Activated CD8-positive, alpha-beta T cell treated with anti-CD3 and anti-CD28 coated beads for 36 hours (primary cell): ENCODE results near the gene SELENOO. TPM values are rescaled to one million over a fixed set of nuclear protein-coding genes. Genes with fewer than 3 reads are reported as not detected.

ENCODE experiments used
- ATAC-seq: fragments of 200-7000 bp; cut with Tn5 transposase; one replicate; pipeline ENCODE4 v1.10.0; 2021; ENCODE audit warnings: mild to moderate bottlenecking, moderate library complexity
- CTCF ChIA-PET: fragments of 350-600 bp; sonication (Branson Sonifier 250); formaldehyde crosslinking; loops from one replicate; lab custom pipeline; 2021; ENCODE audit warnings: antibody characterized with exemption; lab: Charles Lee
- POLR2A ChIA-PET: fragments of 350-600 bp; sonication (Branson Sonifier 250); formaldehyde crosslinking; loops from one replicate; lab custom pipeline; 2021; ENCODE audit warnings: antibody characterized with exemption; lab: Charles Lee
- DNase-seq: peaks from one replicate; pipeline ENCODE4 v3.0.0-alpha.2; 2020
- H3K27ac Mint-ChIP-seq: one replicate; pipeline ENCODE4 v1.8.0; 2021; ENCODE audit warnings: mild to moderate bottlenecking, mixed read lengths
- H3K27me3 Mint-ChIP-seq: one replicate; pipeline ENCODE4 v1.8.0; 2021; ENCODE audit warnings: mixed read lengths
- H3K36me3 Mint-ChIP-seq: one replicate; pipeline ENCODE4 v1.8.0; 2021; ENCODE audit warnings: low read depth, mixed read lengths
- H3K4me1 Mint-ChIP-seq: one replicate; pipeline ENCODE4 v1.8.0; 2021; ENCODE audit warnings: low read depth, mixed read lengths
- H3K4me3 Mint-ChIP-seq: one replicate; pipeline ENCODE4 v1.8.0; 2021; ENCODE audit warnings: mild to moderate bottlenecking, moderate library complexity, mixed read lengths
- H3K9me3 Mint-ChIP-seq: one replicate; pipeline ENCODE4 v1.8.0; 2021; ENCODE audit warnings: mixed read lengths
- CTCF ChIP-seq: fragments of 200-600 bp; IDR thresholded peaks from one replicate; pipeline ENCODE4 v1.8.0; 2022; ENCODE audit warnings: antibody characterized with exemption, mild to moderate bottlenecking
- intact Hi-C: fragments of 100-400 bp; cut with micrococcal nuclease; formaldehyde crosslinking; loops from one replicate; pipeline ENCODE4 v1.10.0; 2022
- total RNA-seq, 2 experiments: library from RNA; stranded (reverse); gene quantifications; one replicate each; pipeline ENCODE4 v1.2.3, GENCODE V29; 2021

Gene SELENOO
- total RNA-seq, 2 experiments from 2014 or later: 24.0 to 25.5 TPM

DNA sequence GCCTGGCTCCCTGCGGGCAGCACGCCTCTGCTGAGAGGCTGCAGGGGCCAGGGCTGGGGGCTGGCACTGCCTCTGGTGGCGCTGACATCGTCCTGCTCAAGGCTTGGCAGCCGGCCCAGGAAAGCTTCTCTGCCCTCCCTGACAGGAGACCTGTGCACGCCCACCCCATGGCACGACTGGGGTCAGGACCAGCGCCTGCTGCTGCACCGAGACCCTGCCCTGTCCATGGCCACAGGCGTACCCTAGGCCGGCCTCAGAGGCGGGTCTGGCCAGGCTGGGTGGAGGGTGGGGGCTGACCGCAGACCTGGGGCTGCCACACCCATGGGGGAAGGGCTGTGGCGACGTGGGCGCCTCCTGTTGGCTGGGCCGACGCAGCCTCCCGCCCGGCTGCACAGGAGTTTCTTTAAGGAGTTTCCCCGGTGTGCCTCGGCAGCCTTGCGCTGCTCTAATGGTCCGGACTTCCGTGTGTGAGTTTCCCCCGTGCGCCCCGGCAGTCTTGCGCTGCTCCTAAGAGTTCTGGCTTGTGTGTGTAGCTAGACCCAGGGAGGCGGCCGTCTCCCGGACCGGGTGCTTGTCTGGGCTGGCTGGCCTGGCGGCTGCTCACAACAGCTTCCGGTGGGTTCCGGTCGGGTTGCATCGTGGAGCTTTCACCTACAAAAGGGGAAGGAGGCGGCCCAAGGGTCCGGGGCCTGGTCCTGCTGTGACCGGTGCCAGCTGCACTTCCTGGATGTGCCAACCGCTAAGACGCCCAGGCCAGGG, 10.4 kb upstream of the SELENOO start:
- DNase-seq (peak; percentile 90), ATAC-seq (peak; percentile 43)
- Mint-ChIP-seq H3K36me3 (peaks cover 25% of the 10 kb centered on the region), H3K4me3 (peak overlapping the region; percentile 89), H3K4me1 (peaks cover 45% of the 10 kb centered on the region), H3K27me3 (peaks cover 1% of the 10 kb centered on the region), H3K27ac (peak overlapping the region; percentile 99), H3K9me3 (no peaks in the 10 kb centered on the region)
- ChIA-PET POLR2A (interaction anchor here (0.6 to 2.8 kb wide), 21 partner anchors 9 to 364 kb away, joined by 3 to 11 read pairs (median 4); partner anchors contain the start of genes HDAC10, SCO2 and TUBGCP6), CTCF (interaction anchor here (0.9 to 2.5 kb wide), 6 partner anchors 8 to 160 kb away, joined by 3 to 9 read pairs (median 3); no protein-coding TSS in a partner anchor)
- peak; percentile 44 for TF ChIP-seq CTCF
- intact Hi-C loops: no loop called here

DNA sequence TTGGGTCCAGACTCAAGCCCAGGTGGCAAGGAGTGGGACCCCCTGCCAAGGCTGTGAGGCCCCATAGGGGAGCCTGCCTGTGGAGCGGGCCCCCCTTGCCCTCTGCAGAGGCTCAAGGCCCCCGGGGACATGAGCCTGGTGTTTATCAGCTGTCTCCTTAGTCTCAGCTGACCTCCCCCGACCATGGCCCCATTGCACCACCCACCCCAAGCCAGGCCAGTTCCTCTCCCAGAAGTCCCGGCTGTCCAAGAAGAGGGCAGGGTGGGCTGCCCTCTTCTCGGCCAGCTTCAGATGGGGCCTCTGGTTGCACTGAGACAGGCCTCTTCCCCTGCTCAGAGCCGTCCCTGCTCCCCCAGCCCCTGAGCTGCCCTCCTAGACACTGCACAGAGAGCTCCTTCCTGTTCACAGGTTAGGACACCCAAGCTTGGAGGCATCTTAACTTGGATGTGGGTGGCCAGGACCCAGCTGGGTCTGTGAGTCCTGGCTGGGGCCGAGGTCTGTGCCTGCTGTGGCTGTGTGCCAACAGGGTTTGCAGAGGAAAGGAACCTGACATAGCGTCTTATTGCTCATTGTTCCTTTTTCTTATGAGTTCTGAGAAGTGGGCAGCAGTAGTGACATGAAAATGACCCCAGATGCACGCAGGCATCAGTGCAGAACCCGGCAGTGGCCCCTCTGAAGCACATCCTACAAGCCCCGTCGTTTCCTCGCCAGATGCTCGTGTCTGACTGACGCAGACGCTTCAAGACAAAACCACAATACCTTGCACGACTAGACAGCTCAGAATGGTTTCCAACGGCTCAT, 9.7 kb upstream of the SELENOO start:
- ChIA-PET POLR2A (interaction anchor here (0.6 to 2.8 kb wide), 23 partner anchors 8 to 365 kb away, joined by 3 to 11 read pairs (median 4); partner anchors contain the start of genes HDAC10, SCO2 and TUBGCP6), CTCF (interaction anchor here (0.9 to 2.5 kb wide), 6 partner anchors 9 to 161 kb away, joined by 3 to 9 read pairs (median 3); no protein-coding TSS in a partner anchor)
- DNase-seq (peak; percentile 94), ATAC-seq (peak; percentile 72)
- Mint-ChIP-seq H3K27me3 (no peaks in the 10 kb centered on the region), H3K9me3 (no peaks in the 10 kb centered on the region), H3K27ac (peak overlapping the region; percentile 99), H3K36me3 (peaks cover 25% of the 10 kb centered on the region), H3K4me3 (peak overlapping the region; percentile 89), H3K4me1 (peaks cover 44% of the 10 kb centered on the region)
- no peak for TF ChIP-seq CTCF
- intact Hi-C loops: no loop called here

DNA sequence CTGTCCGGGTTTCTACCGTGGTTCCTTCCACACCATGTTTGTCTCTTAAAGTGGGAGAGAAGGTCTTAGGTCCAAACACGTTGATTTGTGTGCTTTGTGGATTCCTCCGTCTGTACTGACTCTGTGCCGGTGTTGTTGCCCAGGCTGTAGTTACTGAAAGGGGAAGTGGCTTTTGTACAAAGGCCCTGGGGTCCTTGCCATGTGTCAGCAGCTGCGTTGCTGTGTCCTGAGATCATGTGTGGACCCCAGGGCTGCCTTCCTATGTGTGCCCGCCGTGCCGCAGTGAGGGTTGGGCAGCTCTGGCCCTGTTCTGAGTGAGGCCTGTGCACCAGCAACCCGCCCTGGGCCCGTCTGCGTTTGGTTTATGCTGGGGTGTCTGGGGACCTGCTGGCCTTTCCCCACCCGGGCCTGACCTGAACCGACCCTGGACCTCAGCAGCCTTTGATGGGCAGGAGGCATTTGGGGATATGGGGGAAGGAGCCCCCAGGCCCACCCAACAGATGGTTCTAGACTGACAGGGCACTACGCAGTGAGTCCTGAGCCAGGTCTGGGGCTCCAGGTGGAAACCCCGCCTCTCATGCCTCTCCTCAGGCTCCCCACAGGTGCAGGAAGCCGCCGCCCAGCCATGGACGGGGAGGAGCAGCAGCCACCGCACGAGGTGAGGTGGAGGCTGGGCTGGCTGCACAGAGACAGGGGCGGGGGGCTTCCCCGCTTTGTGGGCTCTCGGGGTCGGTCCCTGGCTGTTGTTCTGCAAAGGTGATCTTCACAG, 8.2 kb upstream of the SELENOO start:
- Mint-ChIP-seq H3K4me1 (peaks cover 38% of the 10 kb centered on the region), H3K4me3 (peak overlapping the region; percentile 89), H3K27ac (peak overlapping the region; percentile 99), H3K27me3 (no peaks in the 10 kb centered on the region), H3K36me3 (peaks cover 22% of the 10 kb centered on the region), H3K9me3 (no peaks in the 10 kb centered on the region)
- ChIA-PET CTCF (interaction anchor here (2.2 to 2.5 kb wide), 2 partner anchors 14 to 44 kb away, joined by 8 to 9 read pairs; no protein-coding TSS in a partner anchor), POLR2A (interaction anchor here (1.0 to 2.8 kb wide), 4 partner anchors 21 to 230 kb away, joined by 3 to 9 read pairs (median 6); no protein-coding TSS in a partner anchor)
- intact Hi-C loops: no loop called here
- peak; percentile 5 for ATAC-seq
- DNase-seq: peak; percentile 62
- no peak for TF ChIP-seq CTCF

- Mint-ChIP-seq H3K36me3 (peaks cover 20% of the 10 kb centered on the region), H3K27ac (no peak overlapping the region), H3K4me3 (no peak overlapping the region), H3K9me3 (no peaks in the 10 kb centered on the region), H3K27me3 (no peaks in the 10 kb centered on the region), H3K4me1 (peaks cover 34% of the 10 kb centered on the region)
- ATAC-seq (no peak), DNase-seq (no peak)
- ChIA-PET CTCF (interaction anchor here (1.6 kb wide), 1 partner anchor 49 kb away, joined by 3 read pairs; no protein-coding TSS in a partner anchor), POLR2A (no interaction called here)
- intact Hi-C loops: no loop called here
- TF ChIP-seq CTCF: no peak
Observed at GRCh38 chr22:50193621-50194020, 7.2 kb upstream of the SELENOO start.
